Stimulated activated CD8-positive, alpha-beta memory T cell treated with anti-CD3 and anti-CD28 coated beads, Interleukin-15, amount 100 ng/mL, for 48 hours (primary cell): ENCODE results near the gene CLCF1.
"Not testable (repeated sequence)": the region's sequence is repeated elsewhere in the genome, so short reads cannot be mapped to it uniquely, and the experiment has no call there.

ENCODE experiments used
- DNase-seq, 2 donors: peaks; one replicate each; pipeline ENCODE4 v3.0.0-alpha.2; 2020; ENCODE audit warnings: low read depth in 2 of 2

CLCF1 gene

GRCh38 chr11:67322049-67322448 is 51.3 kb downstream of the CLCF1 start:
- DNase-seq = no peak

DNA sequence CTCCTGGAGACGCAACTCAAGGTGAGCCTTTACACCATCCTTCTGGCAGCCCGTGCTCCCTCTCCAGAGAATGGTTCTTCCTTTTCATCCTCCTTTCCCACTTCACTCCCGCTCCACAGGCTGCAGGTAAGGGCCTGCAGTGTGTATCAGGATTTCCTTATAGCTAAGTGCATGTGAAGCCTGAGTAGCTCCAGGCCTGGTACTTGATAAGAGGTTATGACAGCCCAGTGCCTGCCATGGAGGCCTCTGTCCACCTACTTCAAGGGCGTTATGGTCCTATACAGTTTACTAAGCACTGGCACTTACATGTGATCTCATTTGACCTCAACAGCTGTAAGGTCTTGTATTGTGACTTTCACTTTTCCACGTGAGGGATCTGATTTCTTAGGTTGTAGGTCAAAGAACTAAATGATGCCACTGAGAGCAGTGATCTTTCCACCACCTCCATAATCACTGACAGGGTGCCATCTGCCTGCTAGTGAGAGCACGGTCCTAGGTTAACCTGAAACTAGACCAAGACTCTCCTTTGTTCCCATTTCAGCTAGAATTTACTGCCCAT is 52.0 kb downstream of the CLCF1 start:
- DNase-seq = no peak

- no peak for DNase-seq
Measured at GRCh38 chr11:67320691-67321090, 52.7 kb downstream of the CLCF1 start.

- no peak for DNase-seq
Measured at GRCh38 chr11:67320011-67320410, 53.4 kb downstream of the CLCF1 start.

DNA sequence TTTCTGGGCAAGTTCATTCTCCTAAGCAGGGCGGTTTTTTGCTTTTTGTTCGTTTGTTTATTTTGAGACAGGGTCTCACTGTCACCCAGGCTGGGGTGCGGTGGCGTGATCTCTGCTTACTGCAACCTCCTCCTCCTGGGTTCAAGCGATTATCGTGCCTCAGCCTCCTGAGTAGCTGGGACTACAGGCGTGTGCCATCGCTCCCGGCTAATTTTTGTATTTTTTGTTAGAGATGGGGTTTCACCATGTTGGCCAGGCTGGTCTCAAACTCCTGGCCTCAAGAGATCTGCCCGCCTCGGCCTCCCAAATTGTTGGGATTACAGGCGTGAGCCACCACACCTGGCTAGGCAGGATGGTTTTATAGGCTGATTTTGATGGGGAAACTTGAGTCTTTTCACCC is 54.5 kb downstream of the CLCF1 start:
- DNase-seq = not testable (repeated sequence)

DNA sequence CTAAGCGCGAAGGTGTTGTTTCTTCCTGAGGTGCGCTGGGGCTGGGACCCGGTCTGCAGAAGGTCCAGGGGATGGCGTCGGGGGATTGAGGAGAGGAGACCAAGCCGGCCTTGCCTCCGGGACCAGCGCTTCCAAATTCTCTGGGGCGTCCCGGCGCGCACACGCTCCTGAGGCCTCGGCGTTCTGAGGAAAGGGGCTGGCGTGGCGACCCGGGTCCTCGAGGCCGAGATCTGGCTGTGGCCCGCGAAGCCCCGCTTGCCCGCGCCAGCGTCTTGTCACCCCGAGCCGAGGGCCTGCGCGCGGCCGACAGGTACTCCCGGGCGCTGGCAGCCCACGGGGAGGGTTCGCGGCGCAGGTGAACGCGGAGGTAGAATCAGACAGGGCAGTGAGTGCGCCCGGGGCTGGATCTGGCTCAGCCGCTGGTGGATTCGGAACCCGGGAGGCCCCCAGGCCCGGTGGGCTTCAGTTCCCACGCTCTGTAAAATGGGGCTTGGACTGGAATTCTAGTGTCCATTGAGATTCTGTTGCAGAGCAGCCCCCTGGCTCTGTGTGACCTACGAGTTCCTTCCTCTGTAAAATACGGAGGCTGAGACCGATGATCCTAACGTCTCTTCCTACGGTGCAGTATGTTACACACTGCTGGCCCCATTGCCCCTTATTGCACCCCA is 55.4 kb downstream of the CLCF1 start:
- no peak for DNase-seq

- peak; percentile 96 to 97 for DNase-seq
Measured at GRCh38 chr11:67317205-67317887, 56.1 kb downstream of the CLCF1 start.

- no peak for DNase-seq
Measured at GRCh38 chr11:67316882-67317204, 56.6 kb downstream of the CLCF1 start.

GRCh38 chr11:67315325-67315909 is 58.0 kb downstream of the CLCF1 start:
- no peak for DNase-seq

DNA sequence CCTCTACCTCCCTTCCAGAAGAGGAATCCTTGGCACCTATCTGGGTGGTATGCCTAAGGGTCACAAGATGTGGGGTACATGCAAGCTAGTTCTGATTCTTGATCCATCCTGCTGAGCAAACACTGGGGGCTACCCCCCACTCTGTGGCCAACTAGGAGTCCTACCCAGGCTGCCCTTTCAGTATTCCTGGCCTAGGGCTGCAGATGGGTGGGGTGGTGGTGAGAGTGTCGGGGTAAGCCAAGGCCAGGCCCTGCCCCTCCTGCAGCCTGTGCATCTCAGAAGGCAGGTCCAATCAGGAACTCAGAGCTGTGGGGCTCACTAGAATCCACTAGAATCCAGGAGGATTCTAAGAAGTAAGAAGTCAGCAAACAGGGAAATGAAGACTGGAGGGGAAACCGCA is 59.2 kb downstream of the CLCF1 start:
- no peak for DNase-seq
